ENCODE data around the gene SFXN5.

Gene SFXN5

DNA sequence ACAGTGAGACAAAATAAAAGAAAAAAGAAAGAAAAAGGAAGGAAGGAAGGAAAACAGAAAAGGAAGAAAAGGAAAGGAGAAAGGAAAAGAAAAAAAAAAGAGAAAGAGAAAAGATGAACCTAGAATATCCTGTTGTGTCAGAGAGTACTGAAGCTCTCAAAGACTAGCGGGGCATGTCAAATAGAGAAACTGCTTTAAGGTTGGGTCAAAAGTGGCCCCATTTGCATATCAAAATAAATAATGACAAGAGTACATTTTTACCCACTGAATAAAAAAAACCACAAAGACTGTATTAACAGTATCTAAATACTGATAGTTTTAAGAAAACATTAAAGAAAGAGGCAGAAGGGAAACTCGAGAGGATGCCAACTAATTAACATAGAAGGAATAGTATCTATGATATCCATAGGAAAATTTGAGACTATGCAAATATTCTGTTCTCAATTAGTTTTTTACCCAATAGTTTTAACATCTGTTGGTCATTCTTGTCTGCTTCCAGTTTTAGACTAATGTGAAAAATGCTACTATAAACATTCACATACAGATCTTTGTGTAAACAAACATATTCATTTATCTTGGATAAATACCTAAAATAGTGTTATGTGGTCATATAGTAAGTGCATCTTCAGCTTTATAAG lies 53.2 kb downstream of the SFXN5 start:
- no peak for DNase-seq (ENCODE audit: low spot score)
- no peak for TF ChIP-seq CTCF (IDR thresholded peaks at IDR 0.05; ENCODE audit: extremely low read depth, insufficient read depth, missing control alignments)
- in situ Hi-C loops (cut with MboI; ENCODE audit: low pct_unique_long_range_greater_than_20kb, low sequenced_read_pairs, unreplicated experiment) = no loop called here

- no peak for DNase-seq (ENCODE audit: low spot score)
- in situ Hi-C loops (cut with MboI; ENCODE audit: low pct_unique_long_range_greater_than_20kb, low sequenced_read_pairs, unreplicated experiment) = no loop called here
- no peak for TF ChIP-seq CTCF (IDR thresholded peaks at IDR 0.05; ENCODE audit: extremely low read depth, insufficient read depth, missing control alignments)
Measured at GRCh38 chr2:73013936-73014335, 57.6 kb downstream of the SFXN5 start.

DNA sequence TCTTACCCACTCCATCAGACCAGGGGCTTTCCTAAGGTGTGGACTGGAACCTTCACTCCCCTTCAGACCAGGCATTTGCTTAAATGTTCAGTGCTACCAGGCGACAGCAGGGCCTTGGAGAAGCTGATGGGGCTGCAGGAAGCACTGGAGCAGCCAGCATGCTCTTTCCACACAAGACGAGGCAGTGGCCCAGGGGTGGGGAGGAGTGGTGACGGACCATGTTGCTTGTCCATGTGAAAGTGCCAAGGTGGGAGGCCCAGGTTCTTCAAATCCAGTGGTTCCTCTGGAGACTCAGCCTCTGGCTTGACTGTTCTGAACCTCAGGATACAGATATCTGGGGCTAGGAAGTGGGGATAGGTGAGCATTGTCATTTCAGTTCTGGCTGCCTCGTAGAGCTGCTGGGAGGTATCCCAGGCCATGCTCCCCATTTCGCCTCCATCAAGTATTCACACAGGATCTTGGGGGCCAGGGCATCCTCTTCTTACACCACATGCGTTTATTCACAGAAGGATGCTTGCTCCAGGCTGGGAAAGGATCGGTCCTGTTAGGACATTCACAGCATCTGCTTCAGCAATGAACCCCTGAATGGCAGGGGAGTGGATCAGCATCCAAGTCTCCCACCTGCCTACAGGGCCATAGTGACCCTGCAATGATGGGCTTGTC lies 62.2 kb downstream of the SFXN5 start:
- DNase-seq (ENCODE audit: low spot score) = no peak
- no peak for TF ChIP-seq CTCF (IDR thresholded peaks at IDR 0.05; ENCODE audit: extremely low read depth, insufficient read depth, missing control alignments)
- in situ Hi-C loops (cut with MboI; ENCODE audit: low pct_unique_long_range_greater_than_20kb, low sequenced_read_pairs, unreplicated experiment) = no loop called here

- TF ChIP-seq CTCF (IDR thresholded peaks at IDR 0.05; ENCODE audit: extremely low read depth, insufficient read depth, missing control alignments) = no peak
- in situ Hi-C loops (cut with MboI; ENCODE audit: low pct_unique_long_range_greater_than_20kb, low sequenced_read_pairs, unreplicated experiment) = no loop called here
- DNase-seq (ENCODE audit: low spot score) = no peak
Measured at GRCh38 chr2:73008766-73009135, 62.8 kb downstream of the SFXN5 start.

- no peak for TF ChIP-seq CTCF (IDR thresholded peaks at IDR 0.05; ENCODE audit: extremely low read depth, insufficient read depth, missing control alignments)
- DNase-seq (ENCODE audit: low spot score) = no peak
- in situ Hi-C loops (cut with MboI; ENCODE audit: low pct_unique_long_range_greater_than_20kb, low sequenced_read_pairs, unreplicated experiment) = no loop called here
Measured at GRCh38 chr2:73007991-73008765, 63.3 kb downstream of the SFXN5 start.

- DNase-seq (ENCODE audit: low spot score) = no peak
- TF ChIP-seq CTCF (IDR thresholded peaks at IDR 0.05; ENCODE audit: extremely low read depth, insufficient read depth, missing control alignments) = no peak
- in situ Hi-C loops (cut with MboI; ENCODE audit: low pct_unique_long_range_greater_than_20kb, low sequenced_read_pairs, unreplicated experiment) = no loop called here
Measured at GRCh38 chr2:73006969-73007710, 64.4 kb downstream of the SFXN5 start.
